RWPE2 (cell line): ENCODE data around the gene VSIG8.

Experiments
- ATAC-seq: fragments of 200-7000 bp; cut with Tn5 transposase; 3 replicates; pipeline ENCODE4 v1.9.1; 2021; ENCODE audit warnings: low read depth
- DNase-seq: peaks from one replicate; pipeline ENCODE4 v3.0.0-alpha.2; 2020; ENCODE audit warnings: low spot score
- H3K27ac ChIP-seq: fragments of 450-650 bp; 2 replicates; pipeline ENCODE4 v1.5.1; 2017; ENCODE audit warnings: mild to moderate bottlenecking; ENCODE audit not compliant: poor library complexity, severe bottlenecking
- H3K27me3 ChIP-seq: fragments of 250-450 bp; sonication (Bioruptor Pico); 2 replicates; pipeline ENCODE4 v1.5.1; 2021; ENCODE audit warnings: mild to moderate bottlenecking, moderate library complexity; ENCODE audit not compliant: insufficient read depth, poor library complexity, severe bottlenecking
- H3K36me3 ChIP-seq: fragments of 250-450 bp; sonication (Bioruptor Pico); 2 replicates; pipeline ENCODE4 v1.5.1; 2020; ENCODE audit warnings: low read depth, mild to moderate bottlenecking, moderate library complexity
- H3K4me1 ChIP-seq: fragments of 250-450 bp; sonication (Bioruptor Pico); 2 replicates; pipeline ENCODE4 v1.5.1; 2021; ENCODE audit warnings: mild to moderate bottlenecking, moderate library complexity; ENCODE audit not compliant: insufficient read depth, poor library complexity, severe bottlenecking
- H3K4me3 ChIP-seq: fragments of 250-450 bp; sonication (Bioruptor Pico); 2 replicates; pipeline ENCODE4 v1.5.1; 2021; ENCODE audit warnings: mild to moderate bottlenecking, moderate library complexity; ENCODE audit not compliant: severe bottlenecking
- H3K9me3 ChIP-seq: fragments of 250-450 bp; sonication (Bioruptor Pico); 2 replicates; pipeline ENCODE4 v1.5.1; 2021; ENCODE audit warnings: mild to moderate bottlenecking, moderate library complexity; ENCODE audit not compliant: severe bottlenecking
- TF ChIP-seq, protein P1 (sequence below): fragments of 450-650 bp; IDR thresholded peaks from one replicate; pipeline ENCODE4 v1.5.1; 2017; ENCODE audit warnings: mild to moderate bottlenecking, moderate library complexity; ENCODE audit not compliant: poor library complexity, severe bottlenecking

Gene VSIG8

DNA sequence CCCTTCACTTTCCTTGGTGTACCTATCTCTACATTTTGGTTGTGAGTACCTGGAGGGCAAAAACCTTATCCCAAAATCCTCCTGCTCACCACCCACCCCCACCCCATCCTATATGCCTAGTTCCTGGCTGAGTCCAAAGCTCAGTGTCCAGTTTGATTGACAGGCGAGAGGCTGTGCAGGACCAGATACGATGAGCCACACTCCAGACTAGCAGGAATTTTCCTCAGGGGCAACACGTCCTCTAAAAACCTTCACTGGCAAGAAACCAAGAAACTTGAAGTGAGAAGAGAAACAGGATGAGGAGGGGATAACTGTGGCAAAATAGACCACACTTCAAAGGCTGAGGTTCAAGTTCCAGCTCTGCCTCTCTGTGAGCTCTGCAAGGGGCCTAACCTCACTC lies 36.9 kb downstream of the VSIG8 start:
- Histone ChIP-seq H3K9me3 (no peaks in the 10 kb centered on the region), H3K4me1 (no peaks in the 10 kb centered on the region), H3K4me3 (no peak overlapping the region), H3K27me3 (no peaks in the 10 kb centered on the region), H3K36me3 (no peaks in the 10 kb centered on the region), H3K27ac (no peak overlapping the region)
- DNase-seq (no peak), ATAC-seq (no peak)
- TF ChIP-seq, protein P1, sequence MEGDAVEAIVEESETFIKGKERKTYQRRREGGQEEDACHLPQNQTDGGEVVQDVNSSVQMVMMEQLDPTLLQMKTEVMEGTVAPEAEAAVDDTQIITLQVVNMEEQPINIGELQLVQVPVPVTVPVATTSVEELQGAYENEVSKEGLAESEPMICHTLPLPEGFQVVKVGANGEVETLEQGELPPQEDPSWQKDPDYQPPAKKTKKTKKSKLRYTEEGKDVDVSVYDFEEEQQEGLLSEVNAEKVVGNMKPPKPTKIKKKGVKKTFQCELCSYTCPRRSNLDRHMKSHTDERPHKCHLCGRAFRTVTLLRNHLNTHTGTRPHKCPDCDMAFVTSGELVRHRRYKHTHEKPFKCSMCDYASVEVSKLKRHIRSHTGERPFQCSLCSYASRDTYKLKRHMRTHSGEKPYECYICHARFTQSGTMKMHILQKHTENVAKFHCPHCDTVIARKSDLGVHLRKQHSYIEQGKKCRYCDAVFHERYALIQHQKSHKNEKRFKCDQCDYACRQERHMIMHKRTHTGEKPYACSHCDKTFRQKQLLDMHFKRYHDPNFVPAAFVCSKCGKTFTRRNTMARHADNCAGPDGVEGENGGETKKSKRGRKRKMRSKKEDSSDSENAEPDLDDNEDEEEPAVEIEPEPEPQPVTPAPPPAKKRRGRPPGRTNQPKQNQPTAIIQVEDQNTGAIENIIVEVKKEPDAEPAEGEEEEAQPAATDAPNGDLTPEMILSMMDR: no peak

DNA sequence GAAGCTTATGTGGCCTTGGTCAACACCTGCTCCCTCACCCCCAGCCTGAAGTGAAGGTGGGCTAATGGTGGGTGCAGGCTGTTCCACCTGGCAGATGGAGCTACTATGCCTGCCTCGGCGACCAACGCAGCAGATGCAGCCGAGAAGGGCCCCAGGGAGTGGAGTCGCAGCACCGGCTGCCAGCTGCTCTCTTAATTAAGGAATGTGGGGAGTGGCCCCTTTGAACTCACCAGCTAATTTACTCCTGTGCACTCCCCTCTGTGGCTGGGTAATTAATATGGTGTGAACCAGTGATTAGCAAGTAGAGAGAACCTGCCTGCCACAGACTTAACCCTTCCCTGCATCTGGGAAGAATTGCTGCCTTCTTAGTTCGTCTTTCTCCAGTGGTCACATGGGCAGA lies 39.1 kb downstream of the VSIG8 start:
- Histone ChIP-seq H3K27me3 (no peaks in the 10 kb centered on the region), H3K36me3 (no peaks in the 10 kb centered on the region), H3K9me3 (no peaks in the 10 kb centered on the region), H3K4me1 (no peaks in the 10 kb centered on the region), H3K27ac (no peak overlapping the region), H3K4me3 (no peak overlapping the region)
- no peak for ATAC-seq
- TF ChIP-seq, protein P1: no peak
- no peak for DNase-seq

DNA sequence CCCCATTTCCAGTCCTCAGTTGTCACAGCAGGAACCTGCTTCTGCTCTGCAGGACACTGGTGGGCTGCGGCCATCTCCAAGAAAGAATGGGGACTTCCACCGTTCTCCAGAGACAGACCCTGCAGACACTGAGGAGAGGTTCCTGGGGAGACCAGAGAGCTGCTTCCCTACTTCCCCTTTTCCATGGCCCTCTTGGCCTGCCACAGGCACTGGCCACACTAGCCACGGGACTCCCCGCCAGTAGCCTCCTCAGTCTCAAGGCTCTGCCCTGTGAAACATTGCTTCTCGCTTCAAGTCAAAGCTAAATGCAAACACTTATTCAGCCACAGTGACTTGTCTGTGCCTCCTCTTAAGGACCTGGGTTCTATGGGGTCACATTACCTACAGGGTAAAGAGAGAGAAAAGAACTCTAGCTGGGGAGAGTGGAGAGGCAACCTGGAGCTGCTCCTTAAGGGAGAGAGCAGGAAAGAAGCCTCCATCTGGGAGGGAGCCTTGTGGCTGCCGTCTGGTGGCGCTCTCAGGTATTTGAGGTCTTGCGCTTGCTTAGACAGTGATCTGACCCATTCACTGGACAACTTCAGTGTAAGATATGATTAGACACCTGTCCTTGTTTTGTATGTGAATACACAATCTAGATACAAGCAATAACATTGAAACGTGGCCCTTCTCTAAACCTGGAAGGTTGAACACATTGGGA lies 41.1 kb downstream of the VSIG8 start:
- Histone ChIP-seq H3K4me3 (no peak overlapping the region), H3K4me1 (peaks cover 14% of the 10 kb centered on the region), H3K27me3 (no peaks in the 10 kb centered on the region), H3K36me3 (no peaks in the 10 kb centered on the region), H3K9me3 (no peaks in the 10 kb centered on the region), H3K27ac (no peak overlapping the region)
- TF ChIP-seq, protein P1: no peak
- DNase-seq (no peak), ATAC-seq (no peak)

DNA sequence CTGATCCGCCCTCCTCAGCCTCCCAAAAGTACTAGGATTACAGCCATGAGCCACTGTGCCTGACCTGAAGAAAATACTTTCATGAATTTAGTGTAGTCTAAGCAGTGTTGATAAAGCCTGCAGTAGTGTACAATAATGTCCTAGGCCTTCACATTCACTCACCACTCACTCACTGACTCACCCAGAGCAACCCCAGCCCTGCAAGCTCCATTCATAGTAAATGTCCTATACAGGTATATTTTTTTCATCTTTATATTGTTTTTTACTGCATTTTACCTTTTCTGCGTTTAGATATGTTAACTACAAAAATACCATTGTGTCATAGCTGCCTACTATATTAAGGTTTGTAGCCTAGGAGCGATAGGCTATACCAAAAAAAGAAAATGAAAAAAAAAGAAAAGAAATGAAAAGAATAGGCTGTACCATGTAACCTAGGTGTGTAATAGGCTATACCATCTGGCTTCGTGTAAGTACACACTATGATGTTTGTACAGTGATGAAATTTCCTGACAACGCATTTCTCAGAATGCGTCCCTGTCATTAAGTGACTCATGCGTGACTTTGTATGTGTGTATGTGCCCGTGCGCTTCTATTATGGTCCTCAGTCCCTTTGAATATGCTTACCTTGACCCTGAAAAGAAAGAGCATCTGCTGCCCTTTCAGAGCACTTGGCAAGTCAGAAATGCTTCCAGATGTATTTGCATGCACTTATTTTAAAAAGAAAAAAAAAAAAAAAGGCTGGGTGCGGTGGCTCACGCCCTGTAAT lies 45.0 kb downstream of the VSIG8 start:
- H3K36me3 ChIP-seq: no peaks in the 10 kb centered on the region
- DNase-seq: no peak
- TF ChIP-seq, protein P1: no peak
- no peaks in the 10 kb centered on the region for H3K9me3 ChIP-seq
- peak overlapping the region; percentile 67 for H3K27ac ChIP-seq
- no peak overlapping the region for H3K4me3 ChIP-seq
- no peaks in the 10 kb centered on the region for H3K27me3 ChIP-seq
- ATAC-seq: peak; percentile 89
- H3K4me1 ChIP-seq: peaks cover 14% of the 10 kb centered on the region

DNA sequence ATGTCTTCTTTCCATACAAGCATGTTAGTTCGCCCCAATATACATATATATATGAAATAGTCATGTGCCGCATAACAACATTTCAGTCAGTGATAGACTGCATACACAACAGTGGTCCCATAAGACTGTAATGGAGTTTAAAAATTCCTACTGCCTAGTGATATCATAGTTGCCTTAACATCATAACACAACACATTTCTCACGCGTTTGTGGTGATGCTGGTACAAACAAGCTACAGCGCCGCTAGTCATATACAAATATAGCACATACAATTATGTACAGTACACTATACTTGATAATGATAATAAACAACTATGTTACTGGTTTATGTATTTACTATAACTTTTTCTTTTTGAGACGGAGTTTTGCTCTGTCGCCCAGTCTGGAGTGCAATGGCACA lies 46.5 kb downstream of the VSIG8 start:
- H3K36me3 ChIP-seq: no peaks in the 10 kb centered on the region
- no peaks in the 10 kb centered on the region for H3K9me3 ChIP-seq
- no peak for ATAC-seq
- H3K4me3 ChIP-seq: no peak overlapping the region
- no peak overlapping the region for H3K27ac ChIP-seq
- TF ChIP-seq, protein P1: no peak
- H3K4me1 ChIP-seq: peaks cover 14% of the 10 kb centered on the region
- H3K27me3 ChIP-seq: no peaks in the 10 kb centered on the region
- no peak for DNase-seq
